ENCODE measurements around the gene LAPTM5.

GRCh38 chr1:30740251-30741238 lies 17.0 kb downstream of the LAPTM5 start:
- TF ChIP-seq CTCF (IDR thresholded peaks at IDR 0.05; ENCODE audit: insufficient read depth, low read depth, low read length) (no peak), EZH2 (IDR thresholded peaks at IDR 0.05; ENCODE audit: insufficient read depth, low read length) (no peak)
